Measurements from ENCODE around the gene GRM4.

Gene GRM4

GRCh38 chr6:33975661-33976436 is 170.0 kb downstream of the GRM4 start:
- no peak for DNase-seq

GRCh38 chr6:33974471-33974870 is 171.4 kb downstream of the GRM4 start:
- no peak for DNase-seq

- peak; percentile 34 for DNase-seq
Observed at GRCh38 chr6:33974030-33974429, 171.9 kb downstream of the GRM4 start.

GRCh38 chr6:33971580-33971979 is 174.3 kb downstream of the GRM4 start:
- DNase-seq = no peak
